UCSD-AML1 (cell line): ENCODE measurements around the gene ZNF792.
"Not testable (repeated sequence)": the region's sequence is repeated elsewhere in the genome, so short reads cannot be mapped to it uniquely, and the experiment has no call there.

Experiments
- DNase-seq: peaks from one replicate; lab custom pipeline; 2025; ENCODE audit not compliant: unreplicated experiment; lab: John Stamatoyannopoulos, UW

ZNF792 gene

DNA sequence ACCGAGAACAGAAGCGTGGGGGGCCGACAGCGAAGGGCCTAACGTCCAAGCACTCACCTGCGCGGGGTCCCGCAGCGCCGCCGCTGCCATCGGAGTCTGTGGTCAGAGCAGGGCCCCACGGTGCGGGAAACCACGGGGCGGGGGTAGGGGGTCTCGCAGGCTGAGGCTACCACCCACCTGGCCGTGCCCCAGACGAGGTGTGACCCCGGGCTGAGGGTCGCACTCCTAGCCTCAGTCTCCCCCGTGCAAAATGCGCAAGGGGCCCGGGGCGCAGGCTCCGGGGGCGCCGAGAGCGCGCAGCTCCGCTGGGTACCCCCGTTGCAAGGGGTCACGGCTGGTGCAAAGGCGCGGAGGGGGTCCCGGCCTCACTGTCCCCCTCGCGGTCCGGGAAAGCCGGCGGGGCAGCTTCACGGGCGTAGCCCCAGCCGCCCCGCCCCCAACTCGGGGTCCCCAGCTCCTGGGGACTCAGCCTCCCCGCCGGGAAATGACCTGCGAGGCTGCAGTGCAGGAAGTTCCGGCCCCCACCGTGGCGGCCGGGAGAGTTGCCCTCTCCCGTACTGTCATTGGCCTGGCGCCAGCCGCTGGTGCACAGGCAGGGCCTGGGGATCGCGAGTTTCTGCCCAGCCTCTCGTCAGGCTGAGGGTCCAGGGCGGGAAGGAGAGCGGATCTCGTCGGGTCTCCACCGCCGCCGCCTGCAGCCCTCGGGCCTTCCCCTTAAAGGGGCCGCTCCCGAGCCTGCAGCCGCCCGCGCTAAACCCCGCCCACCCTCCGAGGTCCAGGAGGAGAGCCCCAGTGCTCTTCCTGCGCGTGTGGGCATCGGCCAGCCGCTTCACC is at the start of gene ZNF792:
Gene ZNF792 (minus strand): TSS at position 657 of the 834 bp plus-strand sequence. CDS start 567 bp downstream, at position 90.
- peak; percentile 65 for DNase-seq

DNA sequence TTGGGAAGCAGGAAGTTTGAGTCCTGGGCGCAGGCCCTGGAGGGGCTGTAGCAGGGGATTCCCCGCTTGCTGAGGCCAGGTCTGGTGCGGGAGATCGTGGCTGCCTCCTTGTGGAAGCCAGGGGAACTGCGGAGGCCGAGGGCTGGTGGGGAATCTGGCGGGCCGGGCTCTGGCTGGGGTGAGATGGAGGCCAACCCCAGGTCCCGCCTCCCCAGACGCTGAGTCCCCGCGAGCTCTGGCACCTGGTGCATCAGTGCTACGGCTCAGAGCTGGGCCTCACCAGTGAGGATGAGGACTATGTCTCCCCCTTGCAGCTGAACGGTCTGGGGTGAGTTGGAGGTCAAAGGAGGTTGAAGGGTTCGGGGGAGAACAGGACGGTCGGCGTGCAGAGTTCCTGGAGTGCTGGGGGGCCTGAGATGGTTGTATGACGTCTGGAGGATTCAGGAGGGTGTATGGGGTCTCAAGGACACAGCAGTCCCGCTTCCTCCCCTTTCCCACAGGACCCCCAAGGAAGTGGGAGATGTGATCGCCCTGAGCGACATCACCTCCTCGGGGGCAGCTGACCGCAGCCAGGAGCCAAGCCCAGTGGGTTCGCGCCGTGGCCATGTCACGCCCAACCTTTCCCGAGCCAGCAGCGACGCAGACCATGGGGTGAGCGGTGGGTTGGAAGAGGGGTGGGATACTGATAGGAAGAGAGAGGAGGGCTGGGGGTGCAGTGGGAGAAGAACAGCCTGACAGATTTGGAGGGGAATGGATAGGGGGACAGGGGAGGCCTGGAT is 49.2 kb upstream of the ZNF792 start:
- peak; percentile 65 for DNase-seq

- no peak for DNase-seq
Measured at GRCh38 chr19:35011737-35012682, 48.0 kb upstream of the ZNF792 start.

- DNase-seq = no peak
Measured at GRCh38 chr19:35011091-35011689, 47.2 kb upstream of the ZNF792 start.

GRCh38 chr19:35009424-35010415 is 45.7 kb upstream of the ZNF792 start:
- DNase-seq = no peak

DNA sequence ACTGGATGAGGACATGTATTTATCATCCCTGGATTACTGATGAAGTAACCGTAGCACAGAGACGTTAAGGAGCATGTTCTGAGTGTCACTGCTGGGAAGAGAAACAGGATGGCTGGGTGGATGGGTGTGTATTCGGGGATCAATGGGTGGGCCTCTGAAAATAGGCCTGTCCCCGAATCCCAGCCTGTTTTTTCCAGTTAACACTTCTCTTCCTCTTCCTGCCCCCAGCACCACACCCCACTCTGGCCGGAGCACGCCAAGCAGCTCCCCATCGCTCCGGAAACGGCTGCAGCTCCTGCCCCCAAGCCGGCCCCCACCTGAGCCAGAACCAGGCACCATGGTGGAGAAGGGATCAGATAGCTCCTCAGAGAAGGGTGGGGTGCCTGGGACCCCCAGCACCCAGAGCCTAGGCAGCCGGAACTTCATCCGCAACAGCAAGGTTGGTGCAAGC is 44.9 kb upstream of the ZNF792 start:
- no peak for DNase-seq

- not testable (repeated sequence) for DNase-seq
Measured at GRCh38 chr19:35007427-35007826, 43.4 kb upstream of the ZNF792 start.

DNA sequence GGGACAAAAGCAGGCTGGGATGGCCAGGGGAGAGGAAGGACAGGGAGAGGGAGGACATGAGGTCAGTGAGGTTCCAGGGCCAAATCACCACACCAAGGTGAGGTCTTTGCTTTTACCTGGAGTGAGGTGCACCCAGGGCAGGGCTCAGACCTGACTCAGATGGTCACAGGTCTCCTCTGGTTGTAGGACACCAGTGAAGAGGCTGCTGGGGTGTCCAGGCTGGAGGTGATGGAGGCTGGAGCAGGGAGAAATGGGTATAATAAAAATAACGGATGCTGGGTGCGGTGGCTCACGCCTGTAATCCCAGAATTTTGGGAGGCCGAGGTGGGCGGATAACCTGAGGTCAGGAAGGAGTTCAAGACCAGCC is 43.0 kb upstream of the ZNF792 start:
- DNase-seq = no peak

DNA sequence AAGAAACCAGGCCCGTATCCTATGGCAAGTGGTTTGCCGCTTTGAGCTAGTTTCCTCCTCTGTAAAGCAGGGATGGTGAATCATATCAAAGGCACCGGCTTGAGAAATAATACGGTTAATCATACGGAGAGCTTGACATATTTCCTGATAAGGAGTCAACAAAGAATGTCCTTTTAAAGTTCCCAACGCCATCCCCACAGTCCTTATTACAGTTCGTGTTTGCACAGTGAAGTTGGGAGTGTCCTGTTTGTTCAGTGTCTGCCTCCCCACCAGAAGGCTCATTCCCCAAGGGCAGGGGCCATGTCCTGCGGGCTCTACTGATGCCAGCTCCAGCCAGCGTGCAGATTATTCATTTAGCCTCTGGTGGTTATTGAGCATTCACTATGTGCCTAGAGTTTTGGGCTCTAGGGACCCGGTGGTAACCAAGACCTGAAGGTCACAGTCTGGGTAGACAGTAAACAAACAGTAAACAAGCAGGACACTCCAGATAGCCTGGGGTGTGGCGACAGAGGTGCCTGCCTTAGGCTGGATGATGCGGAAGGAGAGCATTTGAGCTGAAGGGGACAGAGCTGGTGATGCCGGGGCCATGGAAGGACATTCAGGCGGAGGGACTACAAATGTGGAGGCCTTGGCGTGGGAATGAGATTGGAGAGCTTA is 42.4 kb upstream of the ZNF792 start:
- no peak for DNase-seq

- not testable (repeated sequence) for DNase-seq
Measured at GRCh38 chr19:35006007-35006341, 41.9 kb upstream of the ZNF792 start.

GRCh38 chr19:35005256-35005977 is 41.4 kb upstream of the ZNF792 start:
- no peak for DNase-seq

DNA sequence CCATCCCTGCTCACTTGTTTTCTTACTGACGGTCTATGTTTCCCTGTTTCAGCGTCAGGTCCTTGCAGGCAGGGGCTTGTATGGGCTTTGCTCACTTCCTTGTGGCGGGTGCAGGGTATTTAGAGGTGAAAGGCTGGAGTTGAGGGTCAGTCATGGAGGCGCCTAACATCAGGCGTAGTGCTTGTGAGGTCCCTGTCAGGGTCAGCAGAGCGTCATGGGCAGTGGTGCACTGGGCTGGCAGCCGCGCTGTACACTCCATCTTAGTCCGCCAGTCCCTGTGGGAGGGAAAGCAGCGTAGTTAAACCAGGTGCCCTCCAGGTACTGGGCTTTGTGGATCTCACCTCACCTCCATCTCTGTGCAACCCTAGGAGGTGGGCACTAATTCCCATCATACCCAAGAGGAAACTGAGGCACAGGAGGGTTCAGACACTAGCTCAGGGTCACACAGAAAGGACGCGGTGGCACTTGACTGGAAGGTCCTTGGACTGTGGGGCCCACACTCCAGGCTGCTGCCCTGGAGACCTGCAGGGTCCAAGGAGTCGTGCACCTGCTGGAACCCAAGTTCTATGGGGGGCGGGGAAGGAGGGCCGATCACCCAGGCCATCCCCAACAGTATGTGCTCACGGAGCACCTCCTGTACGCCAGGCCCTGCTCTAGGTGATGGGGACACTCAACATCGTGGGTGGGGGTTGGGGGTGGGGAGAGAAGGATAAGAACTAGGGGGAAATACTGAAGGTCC is 40.7 kb upstream of the ZNF792 start:
- no peak for DNase-seq

GRCh38 chr19:35002037-35002535 is 38.1 kb upstream of the ZNF792 start:
- no peak for DNase-seq

- DNase-seq = peak; percentile 62
Measured at GRCh38 chr19:35000647-35001501, 36.8 kb upstream of the ZNF792 start.

DNA sequence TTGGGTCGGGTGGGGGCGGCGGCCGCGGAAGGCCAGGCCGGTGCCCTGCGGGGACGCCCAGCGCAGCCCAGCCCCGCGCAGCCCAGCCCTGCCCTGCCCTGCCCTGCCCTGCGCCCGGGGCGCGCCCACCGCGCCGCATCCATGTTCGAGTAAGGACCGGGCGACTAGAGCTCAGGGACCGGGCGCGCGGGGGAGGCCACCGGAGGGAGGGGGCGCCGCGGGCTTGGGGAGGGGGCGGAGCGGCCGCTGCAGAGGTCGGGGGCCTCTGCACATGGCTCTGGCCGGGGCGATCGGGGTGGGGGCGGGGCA is 36.3 kb upstream of the ZNF792 start:
- DNase-seq = no peak

GRCh38 chr19:34999498-35000337 is 35.7 kb upstream of the ZNF792 start, which contains the start of gene GRAMD1A:
GRAMD1A (plus strand) TSS chr19:35000323; CDS start chr19:35000479, 156 bp downstream.
- peak; percentile 90 for DNase-seq
